RWPE1 (cell line): ENCODE results near the gene ANTKMT.

ENCODE experiments used
- CTCF ChIA-PET: fragments of 350-600 bp; sonication (Branson Sonifier 250); formaldehyde crosslinking; extraction: SDS; loops from one replicate; lab custom pipeline; 2021; lab: Yijun Ruan, JAX
- POLR2A ChIA-PET: fragments of 400-600 bp; formaldehyde crosslinking; extraction: SDS; loops from one replicate; lab custom pipeline; 2020; ENCODE audit warnings: antibody characterized with exemption; ENCODE audit not compliant: low non-redundant PET; lab: Yijun Ruan, JAX
- DNase-seq: peaks from one replicate; pipeline ENCODE4 v3.0.0; 2012; ENCODE audit warnings: low spot score
- H3K27ac ChIP-seq: fragments of 450-650 bp; 2 replicates; pipeline ENCODE4 v1.5.1; 2017
- TF ChIP-seq, protein P1 (sequence below): fragments of 450-650 bp; conservative IDR thresholded peaks from 2 replicates; pipeline ENCODE4 v1.5.1; 2017; ENCODE audit warnings: low read depth, mild to moderate bottlenecking

Gene ANTKMT

GRCh38 chr16:677316-678190 lies 43.4 kb upstream of the ANTKMT start:
- no peak for DNase-seq
- CTCF ChIA-PET: interaction anchor here (0.6 to 1.3 kb wide), 3 partner anchors 10 to 28 kb away, joined by 3 to 6 read pairs (median 3); no protein-coding TSS in a partner anchor
- POLR2A ChIA-PET: no interaction called here
- TF ChIP-seq, protein P1, sequence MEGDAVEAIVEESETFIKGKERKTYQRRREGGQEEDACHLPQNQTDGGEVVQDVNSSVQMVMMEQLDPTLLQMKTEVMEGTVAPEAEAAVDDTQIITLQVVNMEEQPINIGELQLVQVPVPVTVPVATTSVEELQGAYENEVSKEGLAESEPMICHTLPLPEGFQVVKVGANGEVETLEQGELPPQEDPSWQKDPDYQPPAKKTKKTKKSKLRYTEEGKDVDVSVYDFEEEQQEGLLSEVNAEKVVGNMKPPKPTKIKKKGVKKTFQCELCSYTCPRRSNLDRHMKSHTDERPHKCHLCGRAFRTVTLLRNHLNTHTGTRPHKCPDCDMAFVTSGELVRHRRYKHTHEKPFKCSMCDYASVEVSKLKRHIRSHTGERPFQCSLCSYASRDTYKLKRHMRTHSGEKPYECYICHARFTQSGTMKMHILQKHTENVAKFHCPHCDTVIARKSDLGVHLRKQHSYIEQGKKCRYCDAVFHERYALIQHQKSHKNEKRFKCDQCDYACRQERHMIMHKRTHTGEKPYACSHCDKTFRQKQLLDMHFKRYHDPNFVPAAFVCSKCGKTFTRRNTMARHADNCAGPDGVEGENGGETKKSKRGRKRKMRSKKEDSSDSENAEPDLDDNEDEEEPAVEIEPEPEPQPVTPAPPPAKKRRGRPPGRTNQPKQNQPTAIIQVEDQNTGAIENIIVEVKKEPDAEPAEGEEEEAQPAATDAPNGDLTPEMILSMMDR: no peak
- H3K27ac ChIP-seq: peak overlapping the region; percentile 94

DNA sequence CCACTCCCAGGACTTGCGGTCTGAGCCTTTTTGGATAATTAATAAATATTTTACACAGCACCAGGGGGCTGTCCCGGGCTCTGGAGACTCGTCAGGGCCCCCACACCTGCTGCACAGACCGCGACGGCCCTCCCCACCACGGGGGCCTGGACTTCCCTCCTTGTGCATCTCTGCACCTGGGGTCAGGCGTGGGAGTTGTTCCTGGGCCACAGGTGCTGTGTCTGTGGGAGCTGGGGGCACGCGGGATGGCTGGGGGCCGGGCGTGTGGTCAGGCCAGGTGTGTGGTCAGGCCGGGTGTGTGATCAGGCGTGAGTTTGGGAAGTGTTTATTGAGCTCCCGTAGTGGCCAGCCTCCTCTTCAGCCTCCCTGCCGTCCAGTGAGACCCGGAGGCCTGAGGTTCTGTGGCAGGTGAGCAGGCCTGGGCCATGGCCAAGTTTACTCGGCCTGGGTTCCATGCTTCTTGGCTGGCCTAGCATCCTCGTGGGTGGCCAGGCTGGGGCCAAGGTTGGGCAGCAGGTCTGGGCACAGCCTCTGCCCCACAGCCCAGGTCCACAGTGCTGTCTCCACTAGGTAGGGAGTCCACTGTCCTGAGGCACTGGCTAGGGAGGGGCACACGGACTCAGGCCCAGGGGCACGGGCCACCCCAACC lies 42.6 kb upstream of the ANTKMT start:
- TF ChIP-seq, protein P1: no peak

DNA sequence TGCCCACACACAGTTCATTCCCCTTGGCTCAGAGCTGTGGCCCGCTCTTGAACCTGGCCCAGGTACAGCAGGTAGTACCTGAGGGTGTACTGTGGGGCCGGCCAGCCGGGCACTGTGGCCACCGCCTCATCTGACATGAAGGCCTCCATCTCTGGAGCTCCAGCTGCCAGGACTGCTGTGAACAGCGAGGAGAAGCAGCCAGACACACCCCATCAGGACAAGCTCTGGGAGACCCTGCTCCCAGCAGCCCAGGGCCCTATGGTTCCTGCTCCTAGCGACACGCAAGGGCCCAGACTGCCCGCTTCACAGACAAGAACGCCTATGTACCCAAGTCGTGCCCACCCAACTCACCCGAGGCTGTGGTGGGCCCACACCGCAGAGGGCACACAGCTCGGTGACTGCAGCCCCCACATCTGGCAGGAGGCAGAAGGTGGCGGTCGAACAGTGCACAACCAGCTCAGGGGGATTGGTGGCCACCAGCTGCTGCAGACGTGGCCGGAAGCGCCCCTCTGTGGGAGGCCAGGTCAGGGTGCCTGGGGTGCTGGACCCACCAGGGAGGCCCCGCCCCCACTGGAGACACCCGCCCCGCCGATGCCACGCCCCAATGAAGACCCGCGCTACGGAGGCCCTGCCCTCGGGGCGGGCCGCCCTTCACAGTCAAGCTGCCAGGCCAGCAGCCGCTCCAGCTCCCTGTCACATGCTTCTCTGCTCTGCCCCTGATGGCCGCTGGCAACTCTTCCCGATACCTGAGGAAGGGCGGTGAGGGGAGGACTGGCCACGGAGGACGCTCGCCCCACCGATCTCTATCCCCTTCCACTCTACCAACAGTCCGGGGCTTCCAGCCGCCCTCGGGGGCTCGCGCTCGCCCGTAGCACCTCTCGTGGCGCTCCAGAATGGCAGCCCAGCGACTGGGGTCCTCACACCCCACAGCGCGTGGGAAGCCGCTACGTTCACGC lies 41.8 kb upstream of the ANTKMT start:
- peak overlapping the region; percentile 94 for H3K27ac ChIP-seq
- no peak for DNase-seq
- POLR2A ChIA-PET: interaction anchor here (0.6 kb wide), 1 partner anchor 16 kb away, joined by 3 read pairs; no protein-coding TSS in a partner anchor
- TF ChIP-seq, protein P1: no peak
- CTCF ChIA-PET: interaction anchor here (0.8 to 0.9 kb wide), 2 partner anchors 10 to 12 kb away, joined by 3 read pairs; no protein-coding TSS in a partner anchor

More for the DNA sequence above, 42.6 kb upstream of the ANTKMT start:
- DNase-seq: no peak
- ChIA-PET CTCF (interaction anchor here (0.8 to 0.9 kb wide), 2 partner anchors 11 kb away, joined by 3 read pairs; no protein-coding TSS in a partner anchor), POLR2A (interaction anchor here (0.6 kb wide), 1 partner anchor 15 kb away, joined by 3 read pairs; no protein-coding TSS in a partner anchor)
- peak overlapping the region; percentile 94 for H3K27ac ChIP-seq

- ChIA-PET CTCF (interaction anchor here (1.1 kb wide), 1 partner anchor 19 kb away, joined by 4 read pairs; no protein-coding TSS in a partner anchor), POLR2A (no interaction called here)
- H3K27ac ChIP-seq: peak within 1 kb of the TSS; percentile 94
- peak; percentile 79 for DNase-seq
- TF ChIP-seq, protein P1: no peak
Observed at GRCh38 chr16:679814-680624, 40.9 kb upstream of the ANTKMT start, which contains the start of gene STUB1. Gene STUB1 (plus strand): TSS chr16:680410. CDS start chr16:680526, 116 bp downstream.

DNA sequence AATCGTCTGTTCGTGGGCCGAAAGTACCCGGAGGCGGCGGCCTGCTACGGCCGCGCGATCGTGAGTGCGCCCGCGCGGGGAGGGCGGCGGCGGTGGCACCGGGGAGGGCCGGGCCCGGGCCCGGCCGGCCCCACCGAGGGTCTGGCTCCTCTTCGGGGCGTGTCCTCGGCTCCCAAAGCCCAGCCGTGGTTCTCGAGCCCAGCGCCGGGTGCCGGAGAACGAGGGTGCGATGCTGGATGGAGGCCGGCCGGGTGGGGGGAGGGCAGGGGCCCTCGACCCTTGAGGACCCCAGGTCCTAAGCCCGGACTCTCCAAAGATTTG lies 40.4 kb upstream of the ANTKMT start:
- TF ChIP-seq, protein P1: no peak
- ChIA-PET CTCF (interaction anchor here (1.1 kb wide), 1 partner anchor 19 kb away, joined by 4 read pairs; no protein-coding TSS in a partner anchor), POLR2A (no interaction called here)
- DNase-seq: no peak
- peak overlapping the region; percentile 94 for H3K27ac ChIP-seq
